Measurements from ENCODE around the gene TRIM40. TPM values are rescaled to one million over a fixed set of nuclear protein-coding genes. Genes with fewer than 3 reads are reported as not detected.
A peak's percentile ranks its signal among the peaks of the same experiment; 100 is the strongest.

Gene TRIM40
- not detected for total RNA-seq

GRCh38 chr6:30135757-30136156 lies at the start of gene TRIM40:
TSS of gene TRIM40 (plus strand) at chr6:30136140. CDS start at chr6:30137037, 897 bp downstream.
- ATAC-seq (no peak), DNase-seq (ENCODE audit: low spot score) (no peak)

- no peak for ATAC-seq
- DNase-seq (ENCODE audit: low spot score), result no peak
These were observed 48.1 kb upstream of the TRIM40 start for GRCh38 chr6:30087876-30088275.

- ATAC-seq (no peak), DNase-seq (ENCODE audit: low spot score) (no peak)
These were observed 44.2 kb upstream of the TRIM40 start for GRCh38 chr6:30091577-30092381.

- ATAC-seq, result no peak
- no peak for DNase-seq (ENCODE audit: low spot score)
These were observed 42.9 kb upstream of the TRIM40 start for GRCh38 chr6:30092852-30093543.

GRCh38 chr6:30093951-30094661 lies 41.8 kb upstream of the TRIM40 start:
- DNase-seq (ENCODE audit: low spot score), result no peak
- ATAC-seq, result no peak

GRCh38 chr6:30096829-30097228 lies 39.1 kb upstream of the TRIM40 start:
- ATAC-seq, result no peak
- DNase-seq (ENCODE audit: low spot score), result no peak

GRCh38 chr6:30097902-30098768 lies 37.8 kb upstream of the TRIM40 start:
- no peak for ATAC-seq
- no peak for DNase-seq (ENCODE audit: low spot score)

GRCh38 chr6:30100154-30100553 lies 35.8 kb upstream of the TRIM40 start:
- ATAC-seq, result no peak
- DNase-seq (ENCODE audit: low spot score), result no peak

GRCh38 chr6:30100585-30101443 lies 35.1 kb upstream of the TRIM40 start:
- peak; percentile 23 for ATAC-seq
- peak; percentile 51 for DNase-seq (ENCODE audit: low spot score)

- DNase-seq (ENCODE audit: low spot score) (peak; percentile 91), ATAC-seq (peak; percentile 91)
These were observed 34.2 kb upstream of the TRIM40 start for GRCh38 chr6:30101444-30102413.

- DNase-seq (ENCODE audit: low spot score), result no peak
These were observed 33.4 kb upstream of the TRIM40 start for GRCh38 chr6:30102414-30102969.

GRCh38 chr6:30102970-30103871 lies 32.7 kb upstream of the TRIM40 start:
- DNase-seq (ENCODE audit: low spot score) (peak; percentile 87), ATAC-seq (peak; percentile 85)

More at GRCh38 chr6:30102414-30102969, 33.4 kb upstream of the TRIM40 start:
- ATAC-seq, result peak; percentile 2

GRCh38 chr6:30103872-30104179 lies 32.1 kb upstream of the TRIM40 start:
- DNase-seq (ENCODE audit: low spot score), result no peak
- no peak for ATAC-seq

- no peak for ATAC-seq
- DNase-seq (ENCODE audit: low spot score), result no peak
These were observed 31.3 kb upstream of the TRIM40 start for GRCh38 chr6:30104661-30105060.

GRCh38 chr6:30111266-30111856 lies 24.6 kb upstream of the TRIM40 start:
- ATAC-seq (no peak), DNase-seq (ENCODE audit: low spot score) (no peak)

- no peak for DNase-seq (ENCODE audit: low spot score)
- ATAC-seq, result peak; percentile 39
These were observed 23.4 kb upstream of the TRIM40 start for GRCh38 chr6:30112402-30112994.

All from left lobe of liver (tissue), 2 donors.